Activated CD8-positive, alpha-beta memory T cell treated with anti-CD3 and anti-CD28 coated beads, Interleukin-2, amount 10 ng/mL, durations not matched to agents 7 days and 5 days (primary cell): ENCODE results near the gene SLC6A18. TPM values are rescaled to one million over a fixed set of nuclear protein-coding genes. Genes with fewer than 3 reads are reported as not detected.
A peak's percentile ranks its signal among the peaks of the same experiment; 100 is the strongest.
"Not testable (repeated sequence)": the region's sequence is repeated elsewhere in the genome, so short reads cannot be mapped to it uniquely, and the experiment has no call there.

Experiments used
- ATAC-seq: fragments of 150-1000 bp; cut with Tn5 transposase; one replicate; pipeline ENCODE4 v1.10.0; 2021; ENCODE audit warnings: moderate library complexity
- CTCF ChIA-PET: fragments of 350-600 bp; sonication (Branson Sonifier 250); formaldehyde crosslinking; loops from one replicate; lab custom pipeline; 2021; ENCODE audit warnings: antibody characterized with exemption; lab: Charles Lee
- DNase-seq: peaks from one replicate; pipeline ENCODE4 v3.0.0-alpha.2; 2020
- H3K27ac Mint-ChIP-seq: one replicate; pipeline ENCODE4 v1.8.0; 2021; ENCODE audit warnings: mild to moderate bottlenecking, mixed read lengths
- H3K27me3 Mint-ChIP-seq: one replicate; pipeline ENCODE4 v1.8.0; 2021; ENCODE audit warnings: mixed read lengths
- H3K36me3 Mint-ChIP-seq: one replicate; pipeline ENCODE4 v1.8.0; 2021; ENCODE audit warnings: mild to moderate bottlenecking, mixed read lengths
- H3K4me1 Mint-ChIP-seq: one replicate; pipeline ENCODE4 v1.8.0; 2021; ENCODE audit warnings: mixed read lengths
- H3K4me3 Mint-ChIP-seq: one replicate; pipeline ENCODE4 v1.8.0; 2021; ENCODE audit warnings: mild to moderate bottlenecking, moderate library complexity, mixed read lengths
- H3K9me3 Mint-ChIP-seq: one replicate; pipeline ENCODE4 v1.8.0; 2022; ENCODE audit warnings: low read depth, mixed read lengths
- total RNA-seq, 2 experiments: library from RNA; stranded (reverse); gene quantifications; one replicate each; pipeline ENCODE4 v1.2.3, GENCODE V29; 2021

The SLC6A18 gene
- total RNA-seq, 2 experiments from 2014 or later: not detected

- H3K27ac Mint-ChIP-seq: no peak overlapping the region
- peaks cover 16% of the 10 kb centered on the region for H3K4me1 Mint-ChIP-seq
- peaks cover 18% of the 10 kb centered on the region for H3K27me3 Mint-ChIP-seq
- no peaks in the 10 kb centered on the region for H3K36me3 Mint-ChIP-seq
- DNase-seq (no peak), ATAC-seq (no peak)
- H3K9me3 Mint-ChIP-seq: no peaks in the 10 kb centered on the region
- no peak overlapping the region for H3K4me3 Mint-ChIP-seq
- CTCF ChIA-PET: no interaction called here
Measured at GRCh38 chr5:1257841-1258240, 32.7 kb downstream of the SLC6A18 start.

GRCh38 chr5:1259806-1260480 is 34.8 kb downstream of the SLC6A18 start:
- no peak for DNase-seq
- Mint-ChIP-seq H3K4me1 (peaks cover 11% of the 10 kb centered on the region), H3K9me3 (no peaks in the 10 kb centered on the region), H3K4me3 (no peak overlapping the region), H3K27ac (no peak overlapping the region), H3K36me3 (no peaks in the 10 kb centered on the region), H3K27me3 (peaks cover 18% of the 10 kb centered on the region)
- CTCF ChIA-PET: no interaction called here
- ATAC-seq: no peak

GRCh38 chr5:1261643-1262042 is 36.5 kb downstream of the SLC6A18 start:
- H3K36me3 Mint-ChIP-seq: no peaks in the 10 kb centered on the region
- no peaks in the 10 kb centered on the region for H3K9me3 Mint-ChIP-seq
- ATAC-seq (no peak), DNase-seq (no peak)
- H3K27ac Mint-ChIP-seq: no peak overlapping the region
- CTCF ChIA-PET: no interaction called here
- H3K27me3 Mint-ChIP-seq: peaks cover 15% of the 10 kb centered on the region
- H3K4me1 Mint-ChIP-seq: no peaks in the 10 kb centered on the region
- H3K4me3 Mint-ChIP-seq: no peak overlapping the region

- CTCF ChIA-PET: no interaction called here
- DNase-seq: no peak
- no peak overlapping the region for H3K4me3 Mint-ChIP-seq
- peaks cover 22% of the 10 kb centered on the region for H3K27me3 Mint-ChIP-seq
- H3K27ac Mint-ChIP-seq: no peak overlapping the region
- H3K4me1 Mint-ChIP-seq: no peaks in the 10 kb centered on the region
- ATAC-seq: no peak
- no peaks in the 10 kb centered on the region for H3K36me3 Mint-ChIP-seq
- no peaks in the 10 kb centered on the region for H3K9me3 Mint-ChIP-seq
Measured at GRCh38 chr5:1262381-1262780, 37.2 kb downstream of the SLC6A18 start.

GRCh38 chr5:1264211-1264610 is 39.0 kb downstream of the SLC6A18 start:
- no peak overlapping the region for H3K4me3 Mint-ChIP-seq
- H3K4me1 Mint-ChIP-seq: peaks cover 8% of the 10 kb centered on the region
- CTCF ChIA-PET: no interaction called here
- no peak overlapping the region for H3K27ac Mint-ChIP-seq
- no peaks in the 10 kb centered on the region for H3K9me3 Mint-ChIP-seq
- no peak for ATAC-seq
- no peak for DNase-seq
- peaks cover 25% of the 10 kb centered on the region for H3K27me3 Mint-ChIP-seq
- H3K36me3 Mint-ChIP-seq: no peaks in the 10 kb centered on the region

- no peak overlapping the region for H3K4me3 Mint-ChIP-seq
- H3K36me3 Mint-ChIP-seq: no peaks in the 10 kb centered on the region
- CTCF ChIA-PET: no interaction called here
- H3K27ac Mint-ChIP-seq: no peak overlapping the region
- DNase-seq (no peak), ATAC-seq (no peak)
- no peaks in the 10 kb centered on the region for H3K9me3 Mint-ChIP-seq
- peaks cover 30% of the 10 kb centered on the region for H3K27me3 Mint-ChIP-seq
- H3K4me1 Mint-ChIP-seq: peaks cover 8% of the 10 kb centered on the region
Measured at GRCh38 chr5:1265026-1265425, 39.8 kb downstream of the SLC6A18 start.

GRCh38 chr5:1265461-1266455 is 40.6 kb downstream of the SLC6A18 start:
- H3K27me3 Mint-ChIP-seq: peaks cover 30% of the 10 kb centered on the region
- peaks cover 8% of the 10 kb centered on the region for H3K4me1 Mint-ChIP-seq
- H3K27ac Mint-ChIP-seq: no peak overlapping the region
- CTCF ChIA-PET: no interaction called here
- DNase-seq: no peak
- no peaks in the 10 kb centered on the region for H3K36me3 Mint-ChIP-seq
- H3K9me3 Mint-ChIP-seq: no peaks in the 10 kb centered on the region
- ATAC-seq: no peak
- no peak overlapping the region for H3K4me3 Mint-ChIP-seq

GRCh38 chr5:1266791-1267190 is 41.6 kb downstream of the SLC6A18 start:
- Mint-ChIP-seq H3K27me3 (peaks cover 24% of the 10 kb centered on the region), H3K4me3 (no peak overlapping the region), H3K4me1 (peaks cover 8% of the 10 kb centered on the region), H3K36me3 (no peaks in the 10 kb centered on the region), H3K27ac (no peak overlapping the region), H3K9me3 (no peaks in the 10 kb centered on the region)
- CTCF ChIA-PET: no interaction called here
- DNase-seq (no peak), ATAC-seq (no peak)

- H3K27ac Mint-ChIP-seq, H3K9me3 Mint-ChIP-seq, ATAC-seq, H3K36me3 Mint-ChIP-seq, H3K4me3 Mint-ChIP-seq, DNase-seq, H3K4me1 Mint-ChIP-seq, CTCF ChIA-PET: not testable (repeated sequence)
- H3K27me3 Mint-ChIP-seq: peaks cover 17% of the 10 kb centered on the region
Measured at GRCh38 chr5:1267464-1267863, 42.3 kb downstream of the SLC6A18 start.

GRCh38 chr5:1268056-1268455 is 42.9 kb downstream of the SLC6A18 start:
- CTCF ChIA-PET: no interaction called here
- Mint-ChIP-seq H3K4me1 (peaks cover 8% of the 10 kb centered on the region), H3K27me3 (peaks cover 14% of the 10 kb centered on the region), H3K4me3 (no peak overlapping the region), H3K9me3 (no peaks in the 10 kb centered on the region), H3K27ac (no peak overlapping the region), H3K36me3 (no peaks in the 10 kb centered on the region)
- no peak for ATAC-seq
- no peak for DNase-seq

GRCh38 chr5:1268666-1269065 is 43.5 kb downstream of the SLC6A18 start:
- Mint-ChIP-seq H3K36me3 (no peaks in the 10 kb centered on the region), H3K4me3 (no peak overlapping the region), H3K4me1 (peaks cover 8% of the 10 kb centered on the region), H3K27me3 (peaks cover 14% of the 10 kb centered on the region), H3K27ac (no peak overlapping the region), H3K9me3 (no peaks in the 10 kb centered on the region)
- peak; percentile 82 for ATAC-seq
- CTCF ChIA-PET: no interaction called here
- peak; percentile 80 for DNase-seq

GRCh38 chr5:1270426-1270825 is 45.2 kb downstream of the SLC6A18 start:
- H3K4me3 Mint-ChIP-seq: no peak overlapping the region
- H3K4me1 Mint-ChIP-seq: peaks cover 8% of the 10 kb centered on the region
- peaks cover 2% of the 10 kb centered on the region for H3K36me3 Mint-ChIP-seq
- no peak overlapping the region for H3K27ac Mint-ChIP-seq
- CTCF ChIA-PET: no interaction called here
- no peak for ATAC-seq
- peaks cover 14% of the 10 kb centered on the region for H3K27me3 Mint-ChIP-seq
- DNase-seq: no peak
- H3K9me3 Mint-ChIP-seq: no peaks in the 10 kb centered on the region

- ATAC-seq: no peak
- Mint-ChIP-seq H3K4me3 (no peak overlapping the region), H3K27me3 (peaks cover 14% of the 10 kb centered on the region), H3K36me3 (peaks cover 2% of the 10 kb centered on the region), H3K27ac (no peak overlapping the region), H3K4me1 (peaks cover 8% of the 10 kb centered on the region), H3K9me3 (no peaks in the 10 kb centered on the region)
- DNase-seq: no peak
- CTCF ChIA-PET: no interaction called here
Measured at GRCh38 chr5:1270933-1271914, 46.0 kb downstream of the SLC6A18 start.
